HepG2 (cell line): ENCODE results near the gene DNAJC10. TPM values are rescaled to one million over a fixed set of nuclear protein-coding genes. Genes with fewer than 3 reads are reported as not detected.

Source experiments
- AHR ChIP-seq: IDR thresholded peaks from 2 replicates; pipeline ENCODE4 v1.6.1; 2018; ENCODE audit warnings: missing genetic modification reagents, missing compliant biosample characterization
- GABPB1 ChIP-seq: IDR thresholded peaks from 2 replicates; pipeline ENCODE4 v1.6.1; 2016; ENCODE audit warnings: mild to moderate bottlenecking, missing genetic modification reagents, moderate library complexity, missing compliant biosample characterization
- JUN ChIP-seq: sonication (generic); formaldehyde crosslinking; IDR thresholded peaks from 2 replicates; pipeline ENCODE4 v1.4.0; 2020; ENCODE audit warnings: mild to moderate bottlenecking, missing genetic modification reagents
- STAG1 ChIP-seq: sonication (generic); formaldehyde crosslinking; IDR thresholded peaks from 2 replicates; pipeline ENCODE4 v1.4.0; 2020; ENCODE audit warnings: missing genetic modification reagents
- ZNF451 ChIP-seq: sonication (generic); formaldehyde crosslinking; IDR thresholded peaks from 2 replicates; pipeline ENCODE4 v1.5.0; 2020; ENCODE audit warnings: mild to moderate bottlenecking, missing genetic modification reagents
- ZNF75D ChIP-seq: sonication (generic); formaldehyde crosslinking; IDR thresholded peaks from 2 replicates; pipeline ENCODE4 v1.8.1; 2023; ENCODE audit warnings: missing genetic modification reagents, mild to moderate bottlenecking, borderline replicate concordance
- ZNF782 ChIP-seq: sonication (generic); formaldehyde crosslinking; IDR thresholded peaks from 2 replicates; pipeline ENCODE4 v1.4.0; 2020; ENCODE audit warnings: missing genetic modification reagents, mild to moderate bottlenecking, borderline replicate concordance
- polyA plus RNA-seq, 8 experiments: library from polyadenylated mRNA; depleted of rRNA in 3 of 8; stranded (reverse) in 7 of 8; unstranded in 1 of 8; fragments of >200 nt; fragmentation: Illumina TruSeq in 4 of 8; extraction: Trizol in 4 of 8; gene quantifications; 2 replicates each; pipeline versions ENCODE4 v1.2.1 to v1.2.3, GENCODE V29; 2011 to 2016; ENCODE audit warnings: low read depth in 4 of 8, missing spikeins in 1 of 8, mixed read lengths in 1 of 8; ENCODE audit not compliant: insufficient read depth in 1 of 8
- total RNA-seq, 5 experiments: library from RNA; depleted of rRNA; stranded (reverse); fragments of >200 nt; fragmentation: Illumina TruSeq; extraction: Trizol; gene quantifications; 2 replicates each; pipeline ENCODE4 v1.2.3, GENCODE V29; 2016; ENCODE audit warnings: low read depth in 1 of 5
- TF ChIP-seq, protein P1 (sequence below): sonication (generic); formaldehyde crosslinking; IDR thresholded peaks from one replicate; pipeline ENCODE4 v1.5.1; 2020; ENCODE audit warnings: mild to moderate bottlenecking, missing genetic modification reagents; ENCODE audit errors: not compliant biosample characterization
- TF ChIP-seq, protein P2 (sequence below): sonication (generic); formaldehyde crosslinking; IDR thresholded peaks from 2 replicates; pipeline ENCODE4 v1.4.0; 2020; ENCODE audit warnings: mild to moderate bottlenecking, missing genetic modification reagents
- TF ChIP-seq, protein P3 (sequence below): sonication (generic); formaldehyde crosslinking; IDR thresholded peaks from 2 replicates; pipeline ENCODE4 v1.8.1; 2023; ENCODE audit warnings: mild to moderate bottlenecking, inconsistent platforms, moderate library complexity, missing genetic modification reagents, borderline replicate concordance

Gene DNAJC10
- total and polyA plus RNA-seq, 2 of the 13 experiments (the other 11 are each of a cell fraction or from before 2014, with no cell fraction given): 44.1 to 178 TPM

DNA sequence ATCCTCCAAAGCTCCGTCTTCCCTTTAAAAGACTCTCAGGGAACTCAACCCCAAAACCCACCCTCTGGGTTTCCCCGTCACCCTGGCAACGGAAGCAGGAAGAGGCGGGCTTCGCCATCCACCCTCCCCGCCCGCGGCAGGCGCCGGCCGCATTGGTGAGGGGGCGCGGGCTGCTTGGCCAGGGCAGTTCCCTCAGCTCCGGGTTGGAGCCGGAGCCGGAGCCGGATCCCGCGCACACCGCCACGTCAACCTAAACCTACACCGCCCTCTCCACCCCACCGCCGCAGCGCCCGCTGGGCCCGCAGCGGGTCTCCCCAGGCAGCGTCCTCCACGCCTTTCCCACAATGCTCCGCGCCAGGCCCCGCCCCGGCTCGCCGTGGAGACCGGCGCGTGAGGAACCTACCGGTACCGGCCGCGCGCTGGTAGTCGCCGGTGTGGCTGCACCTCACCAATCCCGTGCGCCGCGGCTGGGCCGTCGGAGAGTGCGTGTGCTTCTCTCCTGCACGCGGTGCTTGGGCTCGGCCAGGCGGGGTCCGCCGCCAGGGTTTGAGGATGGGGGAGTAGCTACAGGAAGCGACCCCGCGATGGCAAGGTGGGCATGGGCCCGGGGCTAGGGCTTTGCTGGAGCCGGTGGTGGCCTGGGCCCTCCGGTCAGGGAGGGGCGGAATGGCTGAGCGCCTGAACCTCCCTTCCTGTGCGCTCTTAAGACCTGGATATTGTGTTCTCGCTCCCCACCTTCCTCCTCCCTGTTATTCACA is at the start of gene DNAJC10 (continued):
- TF ChIP-seq JUN (0 out of 2 replicates have a peak, but pooled peaks have one; percentile 34), ZNF75D (CRISPR knock-in tag) (no peak), ZNF782 (peak; percentile 92), ZNF451 (CRISPR knock-in tag) (no peak), AHR (CRISPR knock-in tag) (peak; percentile 95; the same call in 1 of the 2 replicates), STAG1 (CRISPR knock-in tag) (no peak; the same call in 1 of the 2 replicates), GABPB1 (CRISPR knock-in tag) (peak; percentile 94)
- TF ChIP-seq, protein P1, sequence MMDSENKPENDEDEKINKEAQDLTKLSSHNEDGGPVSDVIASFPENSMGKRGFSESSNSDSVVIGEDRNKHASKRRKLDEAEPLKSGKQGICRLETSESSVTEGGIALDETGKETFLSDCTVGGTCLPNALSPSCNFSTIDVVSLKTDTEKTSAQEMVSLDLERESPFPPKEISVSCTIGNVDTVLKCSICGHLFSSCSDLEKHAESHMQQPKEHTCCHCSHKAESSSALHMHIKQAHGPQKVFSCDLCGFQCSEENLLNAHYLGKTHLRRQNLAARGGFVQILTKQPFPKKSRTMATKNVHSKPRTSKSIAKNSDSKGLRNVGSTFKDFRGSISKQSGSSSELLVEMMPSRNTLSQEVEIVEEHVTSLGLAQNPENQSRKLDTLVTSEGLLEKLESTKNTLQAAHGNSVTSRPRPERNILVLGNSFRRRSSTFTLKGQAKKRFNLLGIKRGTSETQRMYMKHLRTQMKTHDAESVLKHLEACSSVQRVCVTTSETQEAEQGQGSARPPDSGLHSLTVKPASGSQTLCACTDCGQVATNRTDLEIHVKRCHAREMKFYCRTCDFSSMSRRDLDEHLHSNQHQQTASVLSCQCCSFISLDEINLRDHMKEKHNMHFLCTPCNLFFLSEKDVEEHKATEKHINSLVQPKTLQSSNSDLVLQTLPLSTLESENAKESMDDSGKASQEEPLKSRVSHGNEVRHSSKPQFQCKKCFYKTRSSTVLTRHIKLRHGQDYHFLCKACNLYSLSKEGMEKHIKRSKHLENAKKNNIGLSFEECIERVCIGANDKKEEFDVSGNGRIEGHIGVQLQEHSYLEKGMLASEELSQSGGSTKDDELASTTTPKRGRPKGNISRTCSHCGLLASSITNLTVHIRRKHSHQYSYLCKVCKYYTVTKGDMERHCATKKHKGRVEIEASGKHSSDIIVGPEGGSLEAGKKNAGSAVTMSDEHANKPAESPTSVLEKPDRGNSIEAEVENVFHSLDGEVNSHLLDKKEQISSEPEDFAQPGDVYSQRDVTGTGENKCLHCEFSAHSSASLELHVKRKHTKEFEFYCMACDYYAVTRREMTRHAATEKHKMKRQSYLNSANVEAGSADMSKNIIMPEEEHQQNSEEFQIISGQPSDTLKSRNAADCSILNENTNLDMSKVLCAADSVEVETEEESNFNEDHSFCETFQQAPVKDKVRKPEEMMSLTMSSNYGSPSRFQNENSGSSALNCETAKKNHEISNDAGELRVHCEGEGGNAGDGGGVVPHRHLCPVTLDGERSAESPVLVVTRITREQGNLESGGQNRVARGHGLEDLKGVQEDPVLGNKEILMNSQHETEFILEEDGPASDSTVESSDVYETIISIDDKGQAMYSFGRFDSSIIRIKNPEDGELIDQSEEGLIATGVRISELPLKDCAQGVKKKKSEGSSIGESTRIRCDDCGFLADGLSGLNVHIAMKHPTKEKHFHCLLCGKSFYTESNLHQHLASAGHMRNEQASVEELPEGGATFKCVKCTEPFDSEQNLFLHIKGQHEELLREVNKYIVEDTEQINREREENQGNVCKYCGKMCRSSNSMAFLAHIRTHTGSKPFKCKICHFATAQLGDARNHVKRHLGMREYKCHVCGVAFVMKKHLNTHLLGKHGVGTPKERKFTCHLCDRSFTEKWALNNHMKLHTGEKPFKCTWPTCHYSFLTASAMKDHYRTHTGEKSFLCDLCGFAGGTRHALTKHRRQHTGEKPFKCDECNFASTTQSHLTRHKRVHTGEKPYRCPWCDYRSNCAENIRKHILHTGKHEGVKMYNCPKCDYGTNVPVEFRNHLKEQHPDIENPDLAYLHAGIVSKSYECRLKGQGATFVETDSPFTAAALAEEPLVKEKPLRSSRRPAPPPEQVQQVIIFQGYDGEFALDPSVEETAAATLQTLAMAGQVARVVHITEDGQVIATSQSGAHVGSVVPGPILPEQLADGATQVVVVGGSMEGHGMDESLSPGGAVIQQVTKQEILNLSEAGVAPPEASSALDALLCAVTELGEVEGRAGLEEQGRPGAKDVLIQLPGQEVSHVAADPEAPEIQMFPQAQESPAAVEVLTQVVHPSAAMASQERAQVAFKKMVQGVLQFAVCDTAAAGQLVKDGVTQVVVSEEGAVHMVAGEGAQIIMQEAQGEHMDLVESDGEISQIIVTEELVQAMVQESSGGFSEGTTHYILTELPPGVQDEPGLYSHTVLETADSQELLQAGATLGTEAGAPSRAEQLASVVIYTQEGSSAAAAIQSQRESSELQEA (CRISPR knock-in tag): peak; percentile 38
- TF ChIP-seq, protein P2, sequence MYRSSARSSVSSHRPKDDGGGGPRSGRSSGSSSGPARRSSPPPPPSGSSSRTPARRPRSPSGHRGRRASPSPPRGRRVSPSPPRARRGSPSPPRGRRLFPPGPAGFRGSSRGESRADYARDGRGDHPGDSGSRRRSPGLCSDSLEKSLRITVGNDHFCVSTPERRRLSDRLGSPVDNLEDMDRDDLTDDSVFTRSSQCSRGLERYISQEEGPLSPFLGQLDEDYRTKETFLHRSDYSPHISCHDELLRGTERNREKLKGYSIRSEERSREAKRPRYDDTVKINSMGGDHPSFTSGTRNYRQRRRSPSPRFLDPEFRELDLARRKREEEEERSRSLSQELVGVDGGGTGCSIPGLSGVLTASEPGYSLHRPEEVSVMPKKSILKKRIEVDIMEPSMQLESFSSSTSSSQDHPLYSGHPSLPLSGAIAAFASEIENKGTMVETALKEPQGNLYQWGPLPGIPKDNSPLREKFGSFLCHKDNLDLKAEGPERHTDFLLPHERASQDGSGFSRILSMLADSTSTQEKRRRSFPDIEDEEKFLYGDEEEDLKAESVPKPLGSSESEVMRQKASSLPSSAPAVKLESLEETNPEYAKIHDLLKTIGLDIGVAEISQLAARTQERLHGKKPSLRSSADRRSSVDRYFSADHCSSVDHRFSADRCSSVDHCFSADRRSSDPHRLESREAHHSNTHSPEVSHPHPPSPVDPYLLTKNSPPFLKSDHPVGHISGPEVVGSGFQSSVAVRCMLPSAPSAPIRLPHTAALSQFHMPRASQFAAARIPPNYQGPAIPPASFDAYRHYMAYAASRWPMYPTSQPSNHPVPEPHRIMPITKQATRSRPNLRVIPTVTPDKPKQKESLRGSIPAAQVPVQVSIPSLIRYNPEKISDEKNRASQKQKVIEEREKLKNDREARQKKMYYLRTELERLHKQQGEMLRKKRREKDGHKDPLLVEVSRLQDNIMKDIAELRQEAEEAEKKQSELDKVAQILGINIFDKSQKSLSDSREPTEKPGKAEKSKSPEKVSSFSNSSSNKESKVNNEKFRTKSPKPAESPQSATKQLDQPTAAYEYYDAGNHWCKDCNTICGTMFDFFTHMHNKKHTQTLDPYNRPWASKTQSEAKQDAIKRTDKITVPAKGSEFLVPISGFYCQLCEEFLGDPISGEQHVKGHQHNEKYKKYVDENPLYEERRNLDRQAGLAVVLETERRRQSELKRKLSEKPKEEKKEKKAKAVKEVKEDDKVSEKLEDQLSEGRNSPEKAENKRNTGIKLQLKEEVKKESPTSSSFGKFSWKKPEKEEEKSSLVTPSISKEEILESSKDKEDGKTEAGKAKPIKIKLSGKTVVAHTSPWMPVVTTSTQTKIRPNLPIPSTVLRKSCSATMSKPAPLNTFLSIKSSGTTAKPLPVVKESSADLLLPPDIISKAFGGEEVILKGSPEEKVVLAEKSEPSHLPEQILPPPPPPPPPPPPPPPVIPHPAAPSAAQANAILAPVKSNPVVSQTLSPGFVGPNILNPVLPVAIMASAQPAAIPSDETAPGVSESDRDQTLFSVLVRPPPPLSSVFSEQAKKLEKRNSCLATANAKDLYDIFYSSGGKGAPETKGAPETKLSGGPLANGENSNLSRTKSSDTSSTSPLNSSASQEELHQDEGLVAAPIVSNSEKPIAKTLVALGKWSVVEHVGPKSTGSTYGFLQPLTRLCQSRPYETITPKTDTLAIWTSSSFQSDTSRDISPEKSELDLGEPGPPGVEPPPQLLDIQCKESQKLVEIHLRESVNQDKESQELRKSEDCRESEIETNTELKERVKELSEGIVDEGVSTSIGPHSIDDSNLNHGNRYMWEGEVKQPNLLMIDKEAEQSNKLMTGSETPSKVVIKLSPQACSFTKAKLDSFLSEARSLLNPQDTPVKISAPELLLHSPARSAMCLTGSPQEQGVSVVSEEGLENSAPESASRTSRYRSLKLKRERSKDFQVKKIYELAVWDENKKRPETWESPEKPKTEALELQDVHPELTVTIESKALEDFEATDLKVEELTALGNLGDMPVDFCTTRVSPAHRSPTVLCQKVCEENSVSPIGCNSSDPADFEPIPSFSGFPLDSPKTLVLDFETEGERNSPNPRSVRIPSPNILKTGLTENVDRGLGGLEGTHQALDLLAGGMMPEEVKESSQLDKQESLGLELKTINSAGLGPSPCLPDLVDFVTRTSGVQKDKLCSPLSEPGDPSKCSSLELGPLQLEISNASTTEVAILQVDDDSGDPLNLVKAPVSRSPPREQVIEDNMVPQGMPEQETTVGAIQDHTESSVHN: peak; percentile 52
- TF ChIP-seq, protein P3, sequence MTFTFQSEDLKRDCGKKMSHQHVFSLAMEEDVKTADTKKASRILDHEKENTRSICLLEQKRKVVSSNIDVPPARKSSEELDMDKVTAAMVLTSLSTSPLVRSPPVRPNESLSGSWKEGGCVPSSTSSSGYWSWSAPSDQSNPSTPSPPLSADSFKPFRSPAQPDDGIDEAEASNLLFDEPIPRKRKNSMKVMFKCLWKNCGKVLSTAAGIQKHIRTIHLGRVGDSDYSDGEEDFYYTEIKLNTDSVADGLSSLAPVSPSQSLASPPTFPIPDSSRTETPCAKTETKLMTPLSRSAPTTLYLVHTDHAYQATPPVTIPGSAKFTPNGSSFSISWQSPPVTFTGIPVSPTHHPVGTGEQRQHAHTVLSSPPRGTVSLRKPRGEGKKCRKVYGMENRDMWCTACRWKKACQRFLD (CRISPR knock-in tag): peak; percentile 97; the same call in 1 of the 2 replicates
